Coronary artery (tissue), 2 donors: ENCODE data around the gene ATF6.

Source experiments
- DNase-seq: peaks from one replicate; pipeline ENCODE4 v3.0.0-alpha.2; 2017; ENCODE audit warnings: low spot score
- H3K27ac ChIP-seq, 2 donors: fragments of 200-600 bp; sonication (generic); one replicate each; pipeline ENCODE4 v1.5.1; 2016 to 2019
- H3K4me3 ChIP-seq: fragments of 200-600 bp; sonication (generic); 2 replicates; pipeline ENCODE4 v1.5.1; 2016; ENCODE audit warnings: mild to moderate bottlenecking, moderate library complexity
- TF ChIP-seq, protein P1 (sequence below): fragments of 200-600 bp; sonication (generic); IDR thresholded peaks from one replicate; pipeline ENCODE4 v1.5.1; 2019; ENCODE audit warnings: antibody characterized with exemption

ATF6 gene

DNA sequence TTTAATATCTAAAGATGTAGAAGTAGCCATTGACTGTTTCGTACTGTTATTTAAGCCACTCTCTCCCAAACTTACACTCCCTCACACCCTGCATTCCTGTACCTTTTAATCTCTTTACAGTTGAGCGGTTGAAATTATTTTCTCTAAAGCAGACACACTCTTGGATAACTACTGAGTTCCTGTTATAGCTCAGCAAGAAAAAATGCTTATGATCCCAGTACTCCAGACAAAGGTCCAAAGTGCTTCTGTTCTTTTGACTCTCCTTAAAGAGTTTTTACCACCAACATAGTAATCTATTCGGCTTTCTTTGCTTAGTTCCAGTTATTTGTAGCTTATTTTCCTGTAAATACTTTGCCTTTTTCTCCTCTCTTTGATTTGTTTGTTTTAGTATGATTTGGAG is 100.1 kb downstream of the ATF6 start:
- TF ChIP-seq, protein P1, sequence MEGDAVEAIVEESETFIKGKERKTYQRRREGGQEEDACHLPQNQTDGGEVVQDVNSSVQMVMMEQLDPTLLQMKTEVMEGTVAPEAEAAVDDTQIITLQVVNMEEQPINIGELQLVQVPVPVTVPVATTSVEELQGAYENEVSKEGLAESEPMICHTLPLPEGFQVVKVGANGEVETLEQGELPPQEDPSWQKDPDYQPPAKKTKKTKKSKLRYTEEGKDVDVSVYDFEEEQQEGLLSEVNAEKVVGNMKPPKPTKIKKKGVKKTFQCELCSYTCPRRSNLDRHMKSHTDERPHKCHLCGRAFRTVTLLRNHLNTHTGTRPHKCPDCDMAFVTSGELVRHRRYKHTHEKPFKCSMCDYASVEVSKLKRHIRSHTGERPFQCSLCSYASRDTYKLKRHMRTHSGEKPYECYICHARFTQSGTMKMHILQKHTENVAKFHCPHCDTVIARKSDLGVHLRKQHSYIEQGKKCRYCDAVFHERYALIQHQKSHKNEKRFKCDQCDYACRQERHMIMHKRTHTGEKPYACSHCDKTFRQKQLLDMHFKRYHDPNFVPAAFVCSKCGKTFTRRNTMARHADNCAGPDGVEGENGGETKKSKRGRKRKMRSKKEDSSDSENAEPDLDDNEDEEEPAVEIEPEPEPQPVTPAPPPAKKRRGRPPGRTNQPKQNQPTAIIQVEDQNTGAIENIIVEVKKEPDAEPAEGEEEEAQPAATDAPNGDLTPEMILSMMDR: no peak
- H3K27ac ChIP-seq: no peak overlapping the region
- H3K4me3 ChIP-seq: no peak overlapping the region
- DNase-seq: no peak

DNA sequence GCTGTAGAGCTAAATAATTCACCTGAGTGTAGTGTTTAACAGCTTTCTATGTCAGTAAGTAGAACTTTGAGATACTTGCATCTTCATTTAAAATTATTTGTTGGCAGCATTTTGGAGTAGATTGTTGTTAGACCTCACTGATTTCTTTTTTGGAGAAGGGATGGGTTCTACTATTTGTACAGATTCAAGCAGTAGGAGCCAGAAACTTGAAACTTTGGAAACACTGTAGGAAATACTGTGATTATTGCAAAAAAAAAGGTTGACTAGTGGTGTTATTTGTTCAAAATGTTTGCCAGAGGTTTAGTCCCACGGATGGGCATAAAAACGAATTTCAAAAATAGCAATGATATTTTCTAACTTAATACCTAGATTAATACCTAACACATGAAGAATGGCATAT is 102.7 kb downstream of the ATF6 start:
- Histone ChIP-seq H3K27ac (no peak overlapping the region), H3K4me3 (no peak overlapping the region)
- DNase-seq: no peak
- TF ChIP-seq, protein P1: no peak

DNA sequence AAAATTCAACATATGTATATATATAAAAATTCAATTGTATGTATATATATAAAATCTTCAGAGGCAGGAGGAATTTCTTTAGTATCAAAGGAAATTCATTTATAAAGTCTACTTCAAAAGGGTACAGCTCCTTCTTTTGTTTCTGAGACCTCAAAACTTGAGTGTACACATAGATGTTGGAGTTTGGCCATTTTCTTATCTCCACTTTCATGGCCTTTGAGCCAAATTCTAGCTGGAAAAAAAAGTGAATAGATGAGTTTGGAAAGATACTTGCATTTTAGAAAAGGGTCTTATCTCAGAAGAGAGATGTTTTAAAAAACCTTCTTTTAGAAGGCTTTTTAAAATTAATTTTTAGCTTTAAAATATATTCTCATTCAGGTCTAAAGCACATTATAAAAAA is 103.2 kb downstream of the ATF6 start:
- TF ChIP-seq, protein P1: no peak
- no peak overlapping the region for H3K27ac ChIP-seq
- no peak for DNase-seq
- no peak overlapping the region for H3K4me3 ChIP-seq

DNA sequence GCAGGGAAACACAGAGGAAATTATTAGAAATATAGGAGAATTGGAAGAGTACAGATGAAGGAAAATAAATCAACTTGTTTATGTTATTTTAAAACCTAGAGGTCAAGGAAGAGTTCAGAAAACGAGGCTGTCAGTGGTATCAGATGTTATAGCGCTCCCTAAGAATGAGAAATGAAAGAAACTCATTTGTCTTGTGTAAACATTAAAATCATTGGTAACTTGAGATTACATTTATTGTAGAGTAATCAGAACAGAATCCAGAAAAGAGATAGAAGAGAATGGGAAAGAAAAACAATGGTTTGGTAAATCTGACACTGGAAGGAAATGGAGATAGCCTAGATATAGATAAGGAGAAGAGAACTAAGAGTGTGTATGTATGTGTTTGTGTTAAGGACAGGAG is 106.4 kb downstream of the ATF6 start:
- Histone ChIP-seq H3K27ac (no peak overlapping the region), H3K4me3 (no peak overlapping the region)
- TF ChIP-seq, protein P1: no peak
- no peak for DNase-seq

DNA sequence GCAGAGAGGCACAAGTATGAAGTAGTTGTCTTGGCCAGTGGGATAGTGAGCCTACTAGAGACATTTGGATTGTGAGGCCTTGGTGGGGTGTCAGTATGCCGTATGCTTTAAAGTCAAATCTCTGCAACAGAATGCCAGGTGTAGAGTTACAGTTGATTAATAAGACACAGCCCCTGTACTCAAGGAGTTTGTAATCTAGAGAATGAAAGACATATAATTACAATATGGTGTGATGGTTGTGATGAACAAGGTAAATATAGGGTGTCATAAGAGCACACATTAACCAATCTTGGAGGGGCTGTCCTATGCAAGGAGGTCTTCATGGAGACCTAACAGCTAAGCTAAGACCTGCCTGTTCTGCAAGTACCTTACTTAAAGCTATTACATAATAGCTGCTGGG is 113.1 kb downstream of the ATF6 start:
- H3K4me3 ChIP-seq: no peak overlapping the region
- DNase-seq: no peak
- H3K27ac ChIP-seq: no peak overlapping the region
- TF ChIP-seq, protein P1: no peak

DNA sequence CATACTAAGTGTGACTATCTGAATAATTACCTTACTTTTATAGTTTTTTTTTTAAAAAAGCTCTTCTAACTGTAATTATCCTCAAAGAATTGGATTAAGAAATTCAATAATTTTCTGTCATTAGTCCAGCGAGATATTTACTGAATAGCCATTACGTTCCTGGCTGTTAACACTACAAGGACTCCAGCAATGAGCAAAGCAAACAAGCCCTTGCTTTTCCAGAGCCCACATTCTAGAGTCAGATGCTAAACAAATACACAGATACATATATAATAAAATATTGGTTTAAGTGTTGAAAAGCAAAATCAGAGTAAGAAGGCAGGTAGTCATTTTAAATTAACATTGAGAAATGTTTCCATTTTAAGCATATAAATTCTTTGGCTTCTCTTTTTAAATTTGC is 118.4 kb downstream of the ATF6 start:
- peak overlapping the region in 1 of 2 donors; percentile 34 for H3K27ac ChIP-seq
- no peak overlapping the region for H3K4me3 ChIP-seq
- DNase-seq: no peak
- TF ChIP-seq, protein P1: no peak

DNA sequence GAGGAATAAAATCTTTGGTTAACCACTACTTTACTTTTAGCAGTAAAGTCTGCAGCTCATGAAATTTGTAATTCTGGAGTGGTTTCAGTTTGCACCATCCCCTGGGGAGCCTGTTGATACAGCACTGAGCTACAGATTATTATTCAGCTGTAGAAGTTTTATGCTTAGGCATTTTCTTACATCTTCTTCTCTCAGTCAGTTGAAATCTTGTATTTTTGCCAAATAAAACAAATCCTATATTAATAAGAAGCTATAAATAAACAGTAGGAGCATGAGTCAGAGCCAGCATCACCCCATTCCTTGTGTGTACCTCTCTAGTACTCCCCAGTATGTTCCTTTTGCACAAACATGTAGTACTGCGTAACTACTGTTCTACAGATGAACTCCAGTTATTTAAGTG is 118.9 kb downstream of the ATF6 start:
- no peak for DNase-seq
- Histone ChIP-seq H3K27ac (peak overlapping the region in 1 of 2 donors; percentile 34), H3K4me3 (no peak overlapping the region)
- TF ChIP-seq, protein P1: no peak
